ENCODE data around the gene SLC4A4.

DNA sequence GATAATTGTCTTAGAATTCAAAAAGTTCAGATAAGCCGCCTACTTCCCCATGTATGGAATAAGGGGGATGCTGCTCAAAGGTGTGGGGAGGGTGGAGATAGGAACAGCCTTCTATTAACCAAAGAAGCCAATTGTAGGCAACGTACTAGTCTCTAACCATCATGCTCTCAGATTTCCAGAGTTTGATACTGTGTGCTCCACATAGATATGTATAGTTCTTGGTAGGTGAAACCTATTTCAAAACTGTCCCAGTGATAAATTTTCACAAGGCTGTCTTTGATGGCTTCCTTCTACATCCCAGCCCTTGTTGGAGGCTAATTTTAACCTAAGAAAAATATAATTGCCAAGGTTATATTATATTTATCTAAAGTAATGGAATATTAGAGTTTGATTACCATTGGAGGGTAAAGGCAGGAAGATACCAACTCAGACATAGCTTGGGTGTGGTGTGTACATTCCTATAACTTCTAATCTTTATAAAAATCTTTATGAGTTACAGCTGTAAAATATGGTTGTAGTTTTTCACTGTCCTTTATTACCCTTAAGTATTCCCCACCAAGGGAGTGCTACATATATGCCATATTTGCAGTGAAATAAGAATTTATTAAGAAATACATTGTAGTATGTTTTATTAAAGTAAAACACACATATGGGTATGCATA lies 87.7 kb downstream of the SLC4A4 start:
- TF ChIP-seq, protein P1, sequence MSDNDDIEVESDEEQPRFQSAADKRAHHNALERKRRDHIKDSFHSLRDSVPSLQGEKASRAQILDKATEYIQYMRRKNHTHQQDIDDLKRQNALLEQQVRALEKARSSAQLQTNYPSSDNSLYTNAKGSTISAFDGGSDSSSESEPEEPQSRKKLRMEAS (IDR thresholded peaks at IDR 0.05) = no peak
- TF ChIP-seq JUND (IDR thresholded peaks at IDR 0.05) (no peak), RXRA (IDR thresholded peaks at IDR 0.05) (no peak), TAF1 (conservative IDR thresholded peaks at IDR 0.05) (no peak), RAD21 (IDR thresholded peaks at IDR 0.05) (no peak)
- TF ChIP-seq, protein P2, sequence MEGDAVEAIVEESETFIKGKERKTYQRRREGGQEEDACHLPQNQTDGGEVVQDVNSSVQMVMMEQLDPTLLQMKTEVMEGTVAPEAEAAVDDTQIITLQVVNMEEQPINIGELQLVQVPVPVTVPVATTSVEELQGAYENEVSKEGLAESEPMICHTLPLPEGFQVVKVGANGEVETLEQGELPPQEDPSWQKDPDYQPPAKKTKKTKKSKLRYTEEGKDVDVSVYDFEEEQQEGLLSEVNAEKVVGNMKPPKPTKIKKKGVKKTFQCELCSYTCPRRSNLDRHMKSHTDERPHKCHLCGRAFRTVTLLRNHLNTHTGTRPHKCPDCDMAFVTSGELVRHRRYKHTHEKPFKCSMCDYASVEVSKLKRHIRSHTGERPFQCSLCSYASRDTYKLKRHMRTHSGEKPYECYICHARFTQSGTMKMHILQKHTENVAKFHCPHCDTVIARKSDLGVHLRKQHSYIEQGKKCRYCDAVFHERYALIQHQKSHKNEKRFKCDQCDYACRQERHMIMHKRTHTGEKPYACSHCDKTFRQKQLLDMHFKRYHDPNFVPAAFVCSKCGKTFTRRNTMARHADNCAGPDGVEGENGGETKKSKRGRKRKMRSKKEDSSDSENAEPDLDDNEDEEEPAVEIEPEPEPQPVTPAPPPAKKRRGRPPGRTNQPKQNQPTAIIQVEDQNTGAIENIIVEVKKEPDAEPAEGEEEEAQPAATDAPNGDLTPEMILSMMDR (IDR thresholded peaks at IDR 0.05; ENCODE audit: low read depth, low read length, missing input control) = no peak
- TF ChIP-seq, protein P3, sequence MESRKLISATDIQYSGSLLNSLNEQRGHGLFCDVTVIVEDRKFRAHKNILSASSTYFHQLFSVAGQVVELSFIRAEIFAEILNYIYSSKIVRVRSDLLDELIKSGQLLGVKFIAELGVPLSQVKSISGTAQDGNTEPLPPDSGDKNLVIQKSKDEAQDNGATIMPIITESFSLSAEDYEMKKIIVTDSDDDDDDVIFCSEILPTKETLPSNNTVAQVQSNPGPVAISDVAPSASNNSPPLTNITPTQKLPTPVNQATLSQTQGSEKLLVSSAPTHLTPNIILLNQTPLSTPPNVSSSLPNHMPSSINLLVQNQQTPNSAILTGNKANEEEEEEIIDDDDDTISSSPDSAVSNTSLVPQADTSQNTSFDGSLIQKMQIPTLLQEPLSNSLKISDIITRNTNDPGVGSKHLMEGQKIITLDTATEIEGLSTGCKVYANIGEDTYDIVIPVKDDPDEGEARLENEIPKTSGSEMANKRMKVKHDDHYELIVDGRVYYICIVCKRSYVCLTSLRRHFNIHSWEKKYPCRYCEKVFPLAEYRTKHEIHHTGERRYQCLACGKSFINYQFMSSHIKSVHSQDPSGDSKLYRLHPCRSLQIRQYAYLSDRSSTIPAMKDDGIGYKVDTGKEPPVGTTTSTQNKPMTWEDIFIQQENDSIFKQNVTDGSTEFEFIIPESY (IDR thresholded peaks at IDR 0.05) = no peak

Data from liver (tissue), 3 donors.